Fibroblast of pulmonary artery (primary cell): ENCODE measurements around the gene ZNF334.

Source experiments
- DNase-seq: peaks from one replicate; pipeline ENCODE4 v3.0.0-alpha.2; 2010; ENCODE audit warnings: low read depth
- H3K4me3 ChIP-seq: replicated peaks from 2 replicates; pipeline ENCODE4 v1.5.1; 2011; ENCODE audit warnings: low read depth, mild to moderate bottlenecking, control low read depth, low read length, moderate library complexity
- CTCF ChIP-seq: IDR thresholded peaks from 2 replicates; pipeline ENCODE4 v1.5.1; 2011; ENCODE audit warnings: mild to moderate bottlenecking, control low read depth, low read length, inconsistent platforms; ENCODE audit errors: missing control alignments

Gene ZNF334

GRCh38 chr20:46507760-46508407 is 5.5 kb downstream of the ZNF334 start:
- TF ChIP-seq CTCF = no peak
- H3K4me3 ChIP-seq = no peak overlapping the region
- no peak for DNase-seq

- TF ChIP-seq CTCF = no peak
- H3K4me3 ChIP-seq = no peak overlapping the region
- DNase-seq = no peak
Observed at GRCh38 chr20:46505506-46505905, 7.9 kb downstream of the ZNF334 start.

- H3K4me3 ChIP-seq = no peak overlapping the region
- no peak for DNase-seq
- TF ChIP-seq CTCF = no peak
Observed at GRCh38 chr20:46501961-46502360, 11.4 kb downstream of the ZNF334 start.

GRCh38 chr20:46501337-46501942 is 11.9 kb downstream of the ZNF334 start:
- no peak for TF ChIP-seq CTCF
- DNase-seq = no peak
- no peak overlapping the region for H3K4me3 ChIP-seq

- H3K4me3 ChIP-seq = no peak overlapping the region
- no peak for TF ChIP-seq CTCF
- DNase-seq = no peak
Observed at GRCh38 chr20:46494077-46494476, 19.3 kb downstream of the ZNF334 start.

GRCh38 chr20:46491354-46491753 is 22.0 kb downstream of the ZNF334 start:
- no peak for DNase-seq
- H3K4me3 ChIP-seq = no peak overlapping the region
- no peak for TF ChIP-seq CTCF

GRCh38 chr20:46488451-46488850 is 24.9 kb downstream of the ZNF334 start:
- H3K4me3 ChIP-seq = no peak overlapping the region
- no peak for TF ChIP-seq CTCF

More at GRCh38 chr20:46488451-46488850, 24.9 kb downstream of the ZNF334 start:
- DNase-seq = no peak
